GM19099 (cell line): ENCODE measurements around the gene ARNT2.

Source experiments
- POLR2A ChIP-seq: IDR thresholded peaks from 3 replicates; pipeline ENCODE4 v1.6.1; 2011; ENCODE audit warnings: low read depth; ENCODE audit not compliant: insufficient read length; ENCODE audit errors: extremely low read depth

Gene ARNT2

GRCh38 chr15:80447077-80447476 is 42.9 kb downstream of the ARNT2 start:
- TF ChIP-seq POLR2A, result no peak

GRCh38 chr15:80449825-80450224 is 45.6 kb downstream of the ARNT2 start:
- TF ChIP-seq POLR2A, result no peak

- no peak for TF ChIP-seq POLR2A
Measured at GRCh38 chr15:80450811-80451321, 46.7 kb downstream of the ARNT2 start.

GRCh38 chr15:80452166-80452565 is 48.0 kb downstream of the ARNT2 start:
- no peak for TF ChIP-seq POLR2A

GRCh38 chr15:80455051-80455648 is 51.0 kb downstream of the ARNT2 start:
- TF ChIP-seq POLR2A, result no peak

- no peak for TF ChIP-seq POLR2A
Measured at GRCh38 chr15:80455668-80456442, 51.7 kb downstream of the ARNT2 start.

- no peak for TF ChIP-seq POLR2A
Measured at GRCh38 chr15:80456517-80457492, 52.6 kb downstream of the ARNT2 start.

- no peak for TF ChIP-seq POLR2A
Measured at GRCh38 chr15:80457896-80458295, 53.7 kb downstream of the ARNT2 start.

GRCh38 chr15:80458580-80458979 is 54.4 kb downstream of the ARNT2 start:
- TF ChIP-seq POLR2A, result no peak

GRCh38 chr15:80459380-80459779 is 55.2 kb downstream of the ARNT2 start:
- no peak for TF ChIP-seq POLR2A

GRCh38 chr15:80459818-80460217 is 55.6 kb downstream of the ARNT2 start:
- TF ChIP-seq POLR2A, result no peak

- no peak for TF ChIP-seq POLR2A
Measured at GRCh38 chr15:80461356-80462095, 57.3 kb downstream of the ARNT2 start.

- no peak for TF ChIP-seq POLR2A
Measured at GRCh38 chr15:80462111-80462510, 57.9 kb downstream of the ARNT2 start.

- TF ChIP-seq POLR2A, result no peak
Measured at GRCh38 chr15:80462836-80463512, 58.8 kb downstream of the ARNT2 start.
